ENCODE results near the gene CACNG8. TPM values are rescaled to one million over a fixed set of nuclear protein-coding genes. Genes with fewer than 3 reads are reported as not detected.

CACNG8 gene
- total RNA-seq, 3 donors from 2014 or later (not counting 1 experiment from before 2014, with no cell fraction given) = 2.3 TPM; not detected in 2

DNA sequence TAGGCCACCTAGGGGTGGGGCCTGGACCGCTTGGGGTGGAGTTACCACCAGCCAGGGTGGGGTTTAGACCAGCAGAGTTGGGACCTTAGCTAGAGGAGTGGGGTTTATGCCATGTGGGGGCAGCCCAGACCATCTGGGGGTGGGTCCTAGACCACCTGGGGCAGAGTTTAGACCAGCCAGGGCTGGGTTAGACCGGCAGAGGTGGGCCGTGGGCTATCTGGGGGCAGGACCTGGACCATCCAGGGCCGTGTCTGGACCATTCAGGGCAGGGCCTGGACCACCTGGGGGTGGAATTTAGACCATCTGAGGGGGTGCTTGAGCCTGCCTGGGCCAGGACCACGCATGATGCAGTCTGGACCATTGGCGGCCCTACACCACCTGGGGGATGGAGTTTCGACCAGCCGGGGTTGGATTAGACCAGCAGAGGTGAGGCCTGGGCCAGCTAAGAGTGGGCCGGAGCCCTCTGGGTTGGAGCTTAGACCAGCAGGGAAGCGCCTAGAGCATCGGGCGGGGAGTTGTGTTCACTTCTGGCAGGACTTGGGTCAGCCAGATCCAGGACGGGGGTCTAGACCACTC, 18.7 kb downstream of the CACNG8 start:
- peak overlapping the region; percentile 75 for H3K4me3 Mint-ChIP-seq
- no peak overlapping the region for H3K4me3 ChIP-seq (ENCODE audit: low read length)
- ATAC-seq (no peak), DNase-seq (no peak)
- peaks cover 5 to 26% of the 10 kb centered on the region in 2 donors for H3K4me1 Mint-ChIP-seq
- H3K4me1 ChIP-seq (ENCODE audit: control insufficient read depth, insufficient read depth, low read length) = peaks cover 22% of the 10 kb centered on the region
- TF ChIP-seq, protein P1, sequence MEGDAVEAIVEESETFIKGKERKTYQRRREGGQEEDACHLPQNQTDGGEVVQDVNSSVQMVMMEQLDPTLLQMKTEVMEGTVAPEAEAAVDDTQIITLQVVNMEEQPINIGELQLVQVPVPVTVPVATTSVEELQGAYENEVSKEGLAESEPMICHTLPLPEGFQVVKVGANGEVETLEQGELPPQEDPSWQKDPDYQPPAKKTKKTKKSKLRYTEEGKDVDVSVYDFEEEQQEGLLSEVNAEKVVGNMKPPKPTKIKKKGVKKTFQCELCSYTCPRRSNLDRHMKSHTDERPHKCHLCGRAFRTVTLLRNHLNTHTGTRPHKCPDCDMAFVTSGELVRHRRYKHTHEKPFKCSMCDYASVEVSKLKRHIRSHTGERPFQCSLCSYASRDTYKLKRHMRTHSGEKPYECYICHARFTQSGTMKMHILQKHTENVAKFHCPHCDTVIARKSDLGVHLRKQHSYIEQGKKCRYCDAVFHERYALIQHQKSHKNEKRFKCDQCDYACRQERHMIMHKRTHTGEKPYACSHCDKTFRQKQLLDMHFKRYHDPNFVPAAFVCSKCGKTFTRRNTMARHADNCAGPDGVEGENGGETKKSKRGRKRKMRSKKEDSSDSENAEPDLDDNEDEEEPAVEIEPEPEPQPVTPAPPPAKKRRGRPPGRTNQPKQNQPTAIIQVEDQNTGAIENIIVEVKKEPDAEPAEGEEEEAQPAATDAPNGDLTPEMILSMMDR (IDR thresholded peaks at IDR 0.05) = no peak
- peaks cover 11% of the 10 kb centered on the region for H3K36me3 Mint-ChIP-seq
- peaks cover 12% of the 10 kb centered on the region for H3K9me3 ChIP-seq (ENCODE audit: control insufficient read depth, insufficient read depth, low read length)
- no peaks in the 10 kb centered on the region for H3K36me3 ChIP-seq (ENCODE audit: control insufficient read depth, insufficient read depth, low read length)
- peaks cover 44% of the 10 kb centered on the region for H3K27me3 ChIP-seq (ENCODE audit: control insufficient read depth, insufficient read depth, low read length)
- peaks cover 0 to 4% of the 10 kb centered on the region in 2 donors for H3K9me3 Mint-ChIP-seq
- H3K27ac Mint-ChIP-seq = no peak overlapping the region
- WGBS (ENCODE audit: insufficient coverage) = 87% methylated on average over 13 of the region's 13 CpGs
- H3K27me3 Mint-ChIP-seq (ENCODE audit: low read depth in 2 of 2) = peaks cover 27 to 40% of the 10 kb centered on the region in 2 donors
- intact Hi-C loops (cut with micrococcal nuclease) = no loop called here
- H3K27ac ChIP-seq (ENCODE audit: low read length) = no peak overlapping the region

DNA sequence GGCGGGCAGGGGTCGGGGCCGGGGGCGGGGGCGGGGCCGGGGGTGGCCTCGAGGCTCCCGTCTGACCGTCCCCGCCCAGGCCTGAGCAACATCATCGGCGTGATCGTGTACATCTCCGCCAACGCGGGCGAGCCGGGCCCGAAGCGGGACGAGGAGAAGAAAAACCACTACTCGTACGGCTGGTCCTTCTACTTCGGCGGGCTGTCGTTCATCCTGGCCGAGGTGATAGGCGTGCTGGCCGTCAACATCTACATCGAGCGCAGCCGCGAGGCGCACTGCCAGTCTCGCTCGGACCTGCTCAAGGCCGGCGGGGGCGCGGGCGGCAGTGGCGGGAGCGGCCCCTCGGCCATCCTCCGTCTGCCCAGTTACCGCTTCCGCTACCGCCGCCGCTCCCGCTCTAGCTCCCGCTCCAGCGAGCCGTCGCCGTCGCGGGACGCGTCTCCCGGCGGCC, 19.3 kb downstream of the CACNG8 start:
- DNase-seq = no peak
- H3K27me3 Mint-ChIP-seq (ENCODE audit: low read depth in 2 of 2) = peaks cover 27 to 36% of the 10 kb centered on the region in 2 donors
- no peak for ATAC-seq
- peaks cover 12% of the 10 kb centered on the region for H3K9me3 ChIP-seq (ENCODE audit: control insufficient read depth, insufficient read depth, low read length)
- H3K4me1 ChIP-seq (ENCODE audit: control insufficient read depth, insufficient read depth, low read length) = peaks cover 22% of the 10 kb centered on the region
- no peak overlapping the region for H3K4me3 Mint-ChIP-seq
- no peak overlapping the region for H3K4me3 ChIP-seq (ENCODE audit: low read length)
- TF ChIP-seq, protein P1 (IDR thresholded peaks at IDR 0.05) = no peak
- H3K27ac Mint-ChIP-seq = no peak overlapping the region
- intact Hi-C loops (cut with micrococcal nuclease) = no loop called here
- peaks cover 0 to 4% of the 10 kb centered on the region in 2 donors for H3K9me3 Mint-ChIP-seq
- H3K36me3 ChIP-seq (ENCODE audit: control insufficient read depth, insufficient read depth, low read length) = no peaks in the 10 kb centered on the region
- peaks cover 43% of the 10 kb centered on the region for H3K27me3 ChIP-seq (ENCODE audit: control insufficient read depth, insufficient read depth, low read length)
- 14% methylated on average over 62 of the region's 62 CpGs for WGBS (ENCODE audit: insufficient coverage)
- peaks cover 5 to 26% of the 10 kb centered on the region in 2 donors for H3K4me1 Mint-ChIP-seq
- H3K36me3 Mint-ChIP-seq = peaks cover 11% of the 10 kb centered on the region
- H3K27ac ChIP-seq (ENCODE audit: low read length) = no peak overlapping the region

DNA sequence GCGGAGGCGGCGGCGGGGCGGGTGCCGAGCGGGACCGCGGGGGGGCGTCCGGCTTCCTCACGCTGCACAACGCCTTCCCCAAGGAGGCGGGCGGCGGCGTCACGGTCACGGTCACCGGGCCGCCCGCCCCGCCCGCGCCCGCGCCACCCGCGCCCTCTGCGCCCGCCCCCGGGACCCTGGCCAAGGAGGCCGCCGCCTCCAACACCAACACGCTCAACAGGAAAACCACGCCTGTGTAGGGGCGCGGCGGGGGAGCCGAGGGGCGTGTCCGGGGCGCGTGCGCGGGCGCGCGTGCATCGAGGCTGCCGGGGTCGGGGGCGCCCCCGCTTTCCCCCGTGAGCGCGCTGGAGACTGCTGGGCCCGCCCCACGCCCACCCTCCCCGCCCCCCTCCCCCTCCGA, 19.9 kb downstream of the CACNG8 start:
- Mint-ChIP-seq H3K4me1 (peaks cover 2 to 22% of the 10 kb centered on the region in 2 donors), H3K27me3 (ENCODE audit: low read depth in 2 of 2) (peaks cover 27 to 32% of the 10 kb centered on the region in 2 donors), H3K36me3 (peaks cover 11% of the 10 kb centered on the region), H3K9me3 (peaks cover 0 to 4% of the 10 kb centered on the region in 2 donors), H3K27ac (no peak overlapping the region), H3K4me3 (no peak overlapping the region)
- WGBS (ENCODE audit: insufficient coverage) = under 1% methylated on average over 50 of the region's 61 CpGs
- intact Hi-C loops (cut with micrococcal nuclease) = no loop called here
- Histone ChIP-seq H3K9me3 (ENCODE audit: control insufficient read depth, insufficient read depth, low read length) (peaks cover 12% of the 10 kb centered on the region), H3K36me3 (ENCODE audit: control insufficient read depth, insufficient read depth, low read length) (no peaks in the 10 kb centered on the region), H3K27me3 (ENCODE audit: control insufficient read depth, insufficient read depth, low read length) (peaks cover 40% of the 10 kb centered on the region), H3K4me1 (ENCODE audit: control insufficient read depth, insufficient read depth, low read length) (peaks cover 19% of the 10 kb centered on the region), H3K4me3 (ENCODE audit: low read length) (no peak overlapping the region), H3K27ac (ENCODE audit: low read length) (no peak overlapping the region)
- TF ChIP-seq, protein P1 (IDR thresholded peaks at IDR 0.05) = no peak
- ATAC-seq (peak; percentile 40 to 44 (median 41)), DNase-seq (peak in 1 of 2 donors; percentile 23)

Measured in natural killer cell (primary cell).